G401.6 (cell line): Measurements from ENCODE around the gene VGLL4.
A peak's percentile ranks its signal among the peaks of the same experiment; 100 is the strongest.
"Not testable (repeated sequence)": the region's sequence is repeated elsewhere in the genome, so short reads cannot be mapped to it uniquely, and the experiment has no call there.

Experiments used
- FAIRE-seq: peaks from 2 replicates; lab custom pipeline; 2012; peaks lifted over from hg19 to GRCh38; lab: Jason Lieb, UNC

Gene VGLL4

DNA sequence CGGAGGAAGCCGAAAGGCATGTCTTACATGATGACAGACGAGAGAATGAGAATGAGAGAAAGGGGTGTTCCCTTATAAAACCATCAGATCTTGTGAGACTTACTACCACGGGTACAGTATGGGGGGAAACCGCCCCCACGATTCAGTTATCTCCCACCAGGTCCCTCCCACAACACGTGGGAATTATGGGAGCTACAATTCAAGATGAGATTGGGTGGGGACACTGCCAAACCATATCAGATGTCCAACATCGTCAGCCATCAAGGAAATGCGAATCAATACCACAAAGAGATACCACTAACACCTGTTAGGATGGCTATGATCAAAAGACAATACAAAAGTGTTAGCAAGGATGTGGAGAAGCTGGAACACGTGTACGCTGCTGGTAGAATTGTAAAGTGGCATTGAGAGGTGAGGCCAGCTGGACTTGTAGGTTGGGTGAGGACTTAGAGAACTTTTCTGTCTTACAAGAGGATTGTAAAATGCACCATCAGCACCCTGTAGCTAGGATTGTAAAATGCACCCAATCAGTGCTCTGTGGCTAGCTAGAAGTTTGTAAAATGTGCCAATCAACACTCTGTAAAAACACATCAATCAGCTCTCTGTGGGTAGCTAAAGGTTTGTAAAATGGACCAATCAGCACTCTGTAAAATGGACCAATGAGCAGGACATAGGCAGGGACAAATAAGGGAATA is 37.5 kb downstream of the VGLL4 start:
- FAIRE-seq, result no peak

DNA sequence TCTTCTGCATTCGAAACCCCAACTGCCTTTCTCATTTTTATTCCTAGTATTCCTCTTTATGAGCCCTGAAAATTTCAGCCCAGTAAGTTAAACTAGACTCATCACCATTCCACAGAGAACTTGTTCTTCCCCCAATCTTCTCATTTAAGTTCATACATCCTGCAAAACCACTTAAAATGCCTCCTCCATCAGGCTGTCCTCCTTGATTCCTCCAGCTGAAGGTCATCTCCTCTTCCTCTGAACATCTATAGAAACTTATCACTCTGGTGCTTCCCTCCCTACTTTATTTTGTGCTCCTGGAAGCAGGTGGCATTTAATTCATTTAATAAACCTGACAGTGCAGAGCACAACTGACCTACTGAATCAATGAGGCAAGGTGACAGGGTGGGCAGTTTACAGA is 38.3 kb downstream of the VGLL4 start:
- FAIRE-seq, result no peak

DNA sequence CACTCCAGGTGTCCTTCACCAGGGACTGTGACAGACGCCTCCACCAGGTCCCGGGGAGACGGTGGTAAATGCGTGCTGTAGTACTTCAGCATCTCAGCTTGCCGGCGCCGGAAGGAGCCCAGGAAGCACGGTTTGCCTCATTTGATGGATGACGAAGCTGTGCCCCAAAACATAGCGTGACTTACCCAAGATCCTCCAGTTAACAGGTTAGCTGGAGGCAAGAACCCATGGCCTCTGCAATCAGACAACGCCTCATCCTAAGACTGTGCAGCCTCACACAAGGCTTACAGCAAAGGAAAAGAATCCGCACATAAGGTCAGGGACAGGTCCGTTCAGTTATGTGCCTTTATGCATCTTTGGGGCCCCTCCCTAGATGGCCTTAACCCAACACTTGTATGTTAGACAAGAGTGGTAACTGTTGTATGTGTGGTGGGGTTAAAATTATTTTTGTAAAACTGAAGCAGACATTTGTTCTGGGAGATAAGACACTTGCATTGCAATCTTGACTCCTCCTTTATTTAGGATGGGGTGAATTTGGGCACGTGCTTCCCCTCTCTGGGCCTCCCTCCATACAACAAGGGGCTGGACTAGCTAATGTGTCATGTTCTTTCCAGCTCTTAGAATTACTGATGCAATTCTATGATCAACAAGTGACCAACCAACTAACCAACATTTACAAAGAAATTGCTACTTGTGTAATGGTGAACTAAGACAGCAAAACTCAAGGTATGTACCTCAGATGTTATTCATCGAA is 39.4 kb downstream of the VGLL4 start:
- FAIRE-seq, result no peak

DNA sequence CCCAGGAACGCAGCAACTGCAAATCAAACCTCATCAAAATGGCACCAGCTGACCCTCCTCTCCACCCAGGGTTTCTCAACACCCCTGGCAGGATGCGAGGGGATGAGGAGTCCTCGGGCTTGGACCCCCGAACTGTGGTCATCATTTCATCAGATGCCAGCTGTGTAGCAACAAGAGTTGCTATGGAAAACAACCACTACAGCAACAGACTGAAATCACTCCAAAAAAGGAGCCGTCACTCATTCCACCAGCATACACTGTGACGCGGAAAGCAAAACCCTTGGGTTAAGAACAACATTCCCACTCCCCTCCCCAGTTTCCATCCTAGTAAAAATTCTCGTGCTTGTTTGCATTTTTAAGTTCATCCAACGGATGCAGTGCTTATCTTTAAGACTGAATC is 40.1 kb downstream of the VGLL4 start:
- FAIRE-seq, result no peak

DNA sequence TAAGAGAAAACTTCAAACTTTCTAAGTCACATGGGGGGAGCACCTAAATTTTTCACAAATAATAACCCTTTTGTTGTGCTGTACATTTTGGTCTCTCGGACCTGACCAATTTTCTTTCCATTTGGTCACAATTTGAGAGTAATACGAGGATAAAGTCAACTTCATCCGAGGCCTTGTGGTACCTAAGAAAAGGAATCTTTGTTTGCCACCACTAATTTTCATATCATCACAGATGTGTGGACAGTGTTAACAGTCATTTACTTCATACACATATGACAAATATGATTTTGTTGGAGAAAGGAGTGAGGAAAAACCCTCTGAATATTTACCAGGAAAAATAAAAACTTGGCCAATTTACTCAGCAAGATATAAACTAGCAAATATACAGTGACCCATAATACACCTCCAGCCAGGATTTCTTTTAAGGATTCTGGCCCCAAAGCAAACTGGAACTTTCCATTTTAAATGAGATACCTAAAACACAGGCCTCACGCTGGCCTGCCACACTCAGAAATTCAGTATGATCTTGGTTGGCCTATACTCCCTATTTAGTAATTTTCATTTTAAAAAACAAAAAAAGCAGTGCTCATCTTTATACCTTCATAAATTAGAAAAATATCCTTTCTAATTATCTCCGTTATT is 40.7 kb downstream of the VGLL4 start:
- no peak for FAIRE-seq

DNA sequence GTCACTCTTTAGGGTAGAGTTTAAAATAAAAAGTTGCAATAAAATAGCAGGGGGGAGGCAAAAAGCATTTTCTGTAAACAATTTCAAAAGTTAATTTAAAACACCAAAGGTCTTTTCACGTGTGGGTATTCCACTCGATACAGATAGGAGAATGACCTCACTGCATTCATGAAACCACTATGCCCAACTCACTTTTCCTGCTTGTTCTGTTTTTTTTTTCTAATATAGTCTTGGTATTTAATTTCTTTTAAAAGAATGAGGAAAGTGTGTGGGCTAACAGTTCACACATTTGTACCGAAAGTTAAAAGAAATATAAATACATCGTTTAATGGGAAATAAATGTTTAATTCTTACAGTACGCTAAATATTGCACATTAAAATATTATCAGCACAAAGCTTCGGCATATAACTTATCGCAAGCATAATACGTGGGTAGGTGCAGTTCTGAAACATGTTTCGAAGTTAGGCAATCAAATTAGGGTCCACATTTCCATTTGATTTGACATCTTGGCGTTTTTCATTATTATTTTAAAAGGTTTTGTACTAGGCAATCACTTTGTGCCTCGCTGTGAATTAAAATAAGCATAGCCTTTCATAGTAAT is 41.4 kb downstream of the VGLL4 start:
- FAIRE-seq, result no peak

DNA sequence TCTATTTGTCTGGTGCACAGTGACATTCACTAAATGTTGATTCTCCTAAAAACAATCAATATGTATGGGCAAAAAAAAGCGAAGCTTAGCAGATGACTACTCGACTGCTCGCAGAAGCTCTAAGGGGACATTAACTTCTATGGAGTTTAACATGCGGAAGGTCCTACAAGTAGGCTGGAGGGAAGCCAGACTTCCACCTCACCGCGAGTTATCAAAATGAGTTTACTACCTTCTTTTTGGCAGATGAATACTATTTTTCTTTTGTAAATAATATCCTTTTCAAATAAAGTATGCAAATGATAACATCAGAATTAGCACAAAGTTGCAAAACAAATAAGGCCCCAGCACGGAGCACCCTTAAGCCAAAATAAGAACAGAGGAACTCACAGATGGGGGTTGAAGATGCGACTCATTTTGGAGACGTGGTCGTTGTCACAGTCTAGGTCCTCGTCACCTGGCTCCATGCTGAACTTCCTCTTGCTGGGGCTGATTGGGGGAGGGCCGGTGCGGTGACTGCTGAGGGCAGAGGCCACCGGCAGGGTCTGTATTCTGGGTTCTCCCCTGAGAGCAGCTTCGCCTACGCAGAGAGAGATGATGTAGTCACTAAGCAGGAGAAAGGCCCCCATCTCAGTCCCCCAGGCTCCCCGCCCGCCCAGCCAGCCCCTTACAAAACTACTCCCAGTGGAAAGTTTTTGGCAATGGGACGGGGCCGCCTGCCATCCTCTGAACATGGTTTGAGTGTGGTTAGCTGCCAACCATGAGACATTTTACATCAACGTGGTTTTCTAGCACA is 42.1 kb downstream of the VGLL4 start:
- FAIRE-seq, result peak; percentile 27

DNA sequence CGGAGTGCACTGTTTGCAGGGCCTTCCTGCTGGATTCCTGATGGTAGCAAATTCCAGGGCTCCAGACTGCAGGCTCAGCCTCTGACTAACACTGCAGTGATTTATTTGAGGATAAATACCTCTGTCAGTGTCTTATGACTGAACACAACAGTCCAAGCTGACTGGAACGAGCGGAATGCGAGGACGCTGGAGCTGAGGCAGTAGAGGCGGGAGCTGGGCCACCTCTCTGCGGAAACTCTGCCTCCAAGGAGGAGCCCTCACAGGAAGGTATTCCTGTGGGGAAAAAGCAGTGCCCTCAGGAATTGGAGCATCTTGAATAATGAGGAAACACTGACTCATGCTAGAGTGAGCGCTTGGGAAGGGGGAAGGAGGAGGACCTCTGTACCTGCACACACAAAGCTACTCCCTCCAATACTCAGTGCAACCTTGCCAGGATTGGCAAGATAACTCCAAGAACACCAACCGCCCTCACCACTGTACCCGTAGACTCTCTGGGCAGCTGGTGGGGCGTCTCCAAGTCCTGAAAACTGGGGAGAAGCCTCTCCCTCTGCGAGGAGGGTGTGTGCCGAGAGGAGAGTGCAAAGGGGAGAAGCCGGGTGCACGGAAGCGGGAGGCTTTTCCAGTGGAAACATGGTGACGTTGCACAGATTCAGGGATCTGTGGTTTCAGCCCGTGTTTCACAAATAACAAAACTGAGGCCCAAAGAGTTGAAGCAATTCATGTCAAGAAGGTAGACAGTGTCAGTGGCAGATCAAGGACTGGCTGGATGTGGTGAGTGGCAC is 43.0 kb downstream of the VGLL4 start:
- peak; percentile 99 for FAIRE-seq

DNA sequence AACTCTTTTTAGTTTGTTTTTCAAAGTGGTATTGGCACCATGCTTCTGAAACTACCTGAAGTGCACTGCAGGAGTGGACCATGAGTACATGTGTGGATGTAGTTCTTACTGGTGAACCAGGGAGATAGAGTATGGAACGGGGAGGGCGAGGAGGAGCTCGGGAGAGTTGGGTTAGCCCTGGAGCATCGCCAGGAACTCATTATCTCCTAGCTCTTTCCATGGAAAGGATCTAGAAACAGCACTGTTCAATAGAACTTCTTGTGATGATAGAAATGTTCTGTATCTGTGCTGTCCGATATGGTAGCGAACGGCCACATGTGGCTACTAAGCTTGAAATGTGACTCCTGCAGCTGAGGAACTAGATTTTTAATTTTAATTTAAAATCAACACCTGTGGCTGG is 47.3 kb downstream of the VGLL4 start:
- no peak for FAIRE-seq

DNA sequence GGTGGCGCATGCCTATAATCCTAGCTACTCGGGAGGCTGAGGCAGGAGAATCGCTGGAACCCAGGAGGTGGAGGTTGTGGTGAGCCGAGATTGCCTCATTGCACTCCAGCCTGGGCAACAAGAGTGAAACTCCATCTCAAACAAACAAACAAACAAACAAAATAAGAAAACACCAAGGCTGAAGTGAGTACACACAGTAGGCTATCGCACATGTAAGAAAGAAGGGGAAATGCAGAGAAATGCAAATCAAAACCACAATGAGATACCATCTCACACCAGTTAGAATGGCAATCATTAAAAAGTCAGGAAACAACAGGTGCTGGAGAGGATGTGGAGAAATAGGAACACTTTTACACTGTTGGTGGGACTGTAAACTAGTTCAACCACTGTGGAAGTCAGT is 48.7 kb downstream of the VGLL4 start:
- FAIRE-seq, result not testable (repeated sequence)

DNA sequence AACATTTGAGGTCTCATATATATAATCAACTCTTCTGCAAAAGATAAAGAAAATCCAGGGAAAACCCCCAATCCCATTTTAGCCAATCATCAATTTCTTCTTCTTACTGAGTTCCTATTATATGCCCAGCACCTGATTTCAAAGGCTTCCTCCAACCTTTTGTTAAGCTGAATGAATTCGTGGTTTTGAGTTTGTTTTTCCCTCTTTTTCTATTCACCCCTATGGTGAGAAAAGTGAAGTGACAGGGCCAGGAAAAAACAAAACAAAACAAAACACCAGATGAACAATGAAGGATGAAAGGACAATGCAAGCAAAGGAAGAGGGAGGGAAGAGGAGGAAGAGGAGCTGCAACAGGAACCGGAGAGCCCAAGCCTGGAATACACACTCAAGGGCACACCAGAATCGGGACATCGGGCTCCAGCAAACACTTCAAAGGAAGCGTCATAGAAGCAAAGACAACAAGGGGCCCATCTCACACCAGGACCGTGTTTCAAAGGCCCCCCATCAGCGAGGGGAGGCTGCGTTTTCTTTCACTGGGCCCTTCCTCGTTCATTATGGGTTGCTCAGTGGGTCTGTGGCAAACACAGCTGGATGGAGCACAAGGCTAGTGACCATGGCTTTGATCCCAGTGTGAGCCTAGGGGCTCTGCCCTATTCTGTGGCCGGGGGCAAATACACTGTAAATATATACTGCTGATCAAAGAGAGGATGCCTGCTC is 50.2 kb downstream of the VGLL4 start:
- FAIRE-seq, result no peak

DNA sequence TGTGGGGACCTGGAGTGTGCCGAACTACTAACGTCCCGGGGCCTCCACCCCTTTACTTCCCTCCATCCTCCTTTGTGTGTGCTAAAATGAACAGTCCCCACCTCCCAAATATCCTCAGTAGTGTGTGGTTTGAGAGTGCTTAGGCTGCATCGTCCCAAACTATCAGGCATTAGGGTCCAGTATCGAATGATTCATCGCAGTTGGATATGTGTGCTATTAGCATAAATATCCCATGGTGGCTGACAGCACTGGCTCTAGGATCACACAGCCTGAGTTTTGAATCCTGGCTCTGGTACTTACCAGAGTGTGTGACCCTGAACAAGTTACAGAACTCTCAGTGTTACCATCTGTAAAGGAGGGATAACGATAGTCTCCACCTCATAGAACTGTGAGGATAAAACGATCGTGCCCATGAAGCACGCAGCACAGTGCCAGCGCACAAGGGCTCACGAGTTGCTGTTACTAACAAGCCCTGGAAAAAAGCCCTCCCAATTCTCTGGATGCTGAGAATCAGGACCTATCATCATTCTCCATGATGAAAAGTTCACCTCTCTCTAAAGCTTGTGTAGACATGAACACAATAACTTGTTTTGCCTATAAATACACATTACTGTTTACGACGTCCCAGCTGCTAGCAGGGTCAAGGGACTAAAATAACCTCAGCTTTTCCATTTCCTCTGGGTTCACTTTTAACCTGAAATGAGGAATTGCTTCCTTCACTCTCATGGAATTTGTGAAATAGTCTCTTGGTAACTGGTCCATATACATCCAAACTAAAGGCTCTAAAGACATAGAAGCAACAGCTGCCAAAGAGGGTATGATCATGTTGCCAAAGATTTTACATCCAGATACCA is 51.0 kb downstream of the VGLL4 start:
- no peak for FAIRE-seq

DNA sequence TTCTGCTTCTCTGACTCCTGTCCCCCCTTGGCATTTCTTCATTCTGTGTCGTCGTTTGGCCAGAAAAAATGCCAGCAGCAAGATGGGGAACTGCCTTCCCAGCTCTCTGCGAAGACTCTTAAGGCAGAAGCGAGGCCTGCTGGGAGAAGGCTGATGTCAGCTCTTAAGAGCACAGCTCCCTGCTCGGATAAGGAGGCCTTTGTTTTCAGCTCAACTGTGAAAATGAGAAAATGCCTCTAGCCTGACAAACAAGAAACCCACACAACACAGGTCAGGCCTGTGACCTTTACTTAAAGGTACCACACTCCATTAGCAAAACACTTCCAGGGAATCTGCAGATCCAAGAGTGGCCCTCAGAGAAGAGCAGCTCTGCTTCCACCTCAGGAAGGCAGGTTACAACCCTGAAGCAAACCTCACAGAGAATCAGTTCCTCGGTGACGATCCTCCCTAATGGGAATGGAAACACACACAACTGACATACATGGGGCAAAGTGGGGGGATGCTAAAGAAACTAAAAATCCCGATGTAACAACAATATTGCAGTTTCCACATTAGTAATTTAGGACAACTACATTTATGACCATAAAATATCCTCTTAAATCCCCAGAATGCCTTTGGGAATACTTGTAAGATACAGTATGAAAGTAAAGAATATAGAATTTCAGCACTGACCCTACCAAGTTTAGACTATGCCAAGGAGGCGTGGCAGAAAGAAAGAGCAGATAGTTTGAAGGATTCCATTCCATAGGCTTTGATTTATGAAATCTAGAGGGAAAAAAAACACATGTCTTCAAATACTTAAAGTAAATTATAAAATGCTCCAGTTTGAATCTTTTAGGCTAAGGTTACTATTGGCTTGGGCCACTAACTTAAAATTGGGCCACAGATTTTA is 52.1 kb downstream of the VGLL4 start:
- no peak for FAIRE-seq

DNA sequence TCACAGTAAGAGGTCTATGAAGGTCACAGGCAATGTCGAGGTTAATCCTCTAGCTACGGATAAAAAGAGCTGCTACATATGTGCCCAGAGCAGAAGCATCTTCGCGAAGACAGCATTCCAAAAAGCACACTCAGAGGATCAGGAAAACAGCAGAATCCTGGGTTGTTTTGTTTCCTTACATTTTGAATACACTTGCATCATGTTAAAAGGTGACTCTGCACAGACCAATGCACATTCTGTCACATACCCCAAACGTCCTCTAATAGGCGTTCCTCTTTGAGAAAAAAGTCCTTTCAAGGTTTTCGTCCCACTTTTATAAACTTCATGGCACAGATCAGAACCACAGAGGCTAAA is 52.7 kb downstream of the VGLL4 start:
- no peak for FAIRE-seq

DNA sequence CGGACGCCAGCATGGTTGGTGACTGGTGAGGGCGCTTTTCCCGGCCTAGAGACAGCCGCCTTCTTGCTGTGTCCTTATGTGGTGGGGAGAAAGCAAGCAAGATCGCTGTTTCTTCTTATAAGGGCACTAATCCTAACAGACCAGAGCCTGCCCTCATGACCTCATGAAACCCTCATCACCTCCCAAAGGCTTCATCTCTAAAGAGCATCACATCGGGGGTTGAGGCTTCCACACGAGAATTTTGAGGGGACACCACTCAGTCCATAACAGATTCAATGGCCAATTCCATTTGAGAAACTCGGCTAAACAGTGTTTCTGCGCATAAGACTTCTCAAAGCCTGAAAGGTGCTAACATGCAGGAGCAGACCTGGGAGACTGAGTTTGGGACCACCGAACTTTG is 54.0 kb downstream of the VGLL4 start:
- no peak for FAIRE-seq

DNA sequence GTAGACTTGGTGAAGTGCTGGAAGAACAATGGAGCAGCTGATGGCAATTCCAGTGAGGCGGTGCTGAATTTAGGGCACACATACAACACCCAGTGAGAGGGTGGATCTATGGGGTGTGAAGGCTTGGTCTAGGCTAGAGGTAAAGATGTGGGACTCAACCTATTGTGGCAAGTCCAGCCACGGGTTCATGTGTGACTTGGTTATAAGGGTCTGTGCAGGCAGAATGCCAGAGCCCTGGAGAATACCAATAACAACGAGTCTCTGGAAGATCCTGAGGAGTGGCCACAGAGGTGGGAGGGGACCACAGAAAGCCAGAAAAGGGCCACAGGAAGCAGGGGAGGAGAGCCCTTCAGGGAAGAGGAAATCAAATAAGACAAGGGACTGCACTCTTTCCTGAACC is 55.0 kb downstream of the VGLL4 start:
- FAIRE-seq, result no peak

DNA sequence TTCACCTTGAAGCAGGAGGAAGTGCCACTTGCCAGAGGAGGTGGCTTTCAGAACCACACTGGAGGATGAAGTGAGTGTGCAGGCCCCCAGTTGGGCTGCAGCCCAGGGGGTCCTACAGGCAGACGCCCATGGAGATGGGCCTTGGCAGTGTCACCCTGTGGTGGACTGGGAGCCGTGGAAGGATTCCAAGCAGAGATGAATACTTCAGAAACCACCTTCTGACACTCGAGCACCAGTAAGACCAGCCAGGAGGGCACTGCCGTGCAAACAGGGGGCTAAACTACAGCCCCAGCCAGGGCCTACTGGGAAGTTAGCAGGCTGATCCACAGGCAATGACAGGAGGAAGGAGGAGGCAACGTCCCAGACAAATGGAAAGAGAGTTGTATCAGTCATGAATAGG is 55.4 kb downstream of the VGLL4 start:
- no peak for FAIRE-seq

DNA sequence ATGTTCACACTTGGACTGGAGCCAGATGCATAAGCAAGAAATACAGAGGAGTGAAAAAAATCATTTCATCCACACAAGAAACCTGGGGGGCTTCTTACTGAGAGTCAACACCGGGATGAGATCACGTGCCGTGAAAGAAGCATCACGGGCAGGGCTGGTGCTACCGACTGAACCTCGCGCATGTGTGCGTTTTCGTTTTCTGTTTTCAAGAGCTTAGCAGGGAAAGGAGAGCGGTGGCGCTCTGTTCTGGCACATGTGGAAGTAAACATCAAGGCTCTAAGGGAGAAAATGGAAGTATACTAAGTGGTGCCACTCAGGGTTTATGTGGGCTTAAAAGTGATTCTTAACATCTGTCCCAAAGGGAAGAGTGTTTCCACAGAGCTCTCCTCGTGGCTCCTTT is 55.9 kb downstream of the VGLL4 start:
- no peak for FAIRE-seq

DNA sequence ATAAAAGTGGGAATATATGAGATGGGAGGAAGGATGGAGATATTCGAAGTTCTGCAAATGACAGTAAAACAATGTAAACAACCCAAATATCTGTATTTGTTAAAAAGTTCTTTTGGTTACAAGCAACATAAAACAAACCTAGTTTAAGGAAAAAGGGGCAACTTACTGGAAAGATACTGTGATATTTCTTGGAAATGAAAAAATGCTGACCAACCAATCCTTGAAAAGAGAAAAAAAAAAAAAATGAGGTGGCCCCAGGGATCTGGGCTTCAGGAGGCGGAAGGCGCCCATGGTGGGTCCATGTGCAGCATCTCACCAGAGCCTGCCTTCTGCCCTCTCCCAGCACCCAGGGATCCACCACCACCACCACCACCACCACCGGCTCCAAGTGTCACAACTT is 59.1 kb downstream of the VGLL4 start:
- no peak for FAIRE-seq
